Keratinocyte (primary cell): Measurements from ENCODE around the gene HP.

Source experiments
- CTCF ChIP-seq, 3 experiments: IDR thresholded peaks in 1 of 3; conservative IDR thresholded peaks in 1 of 3; optimal IDR thresholded peaks in 1 of 3; 2 replicates in 2 of 3; 3 replicates in 1 of 3; pipeline versions ENCODE3 to v1.5.1; 2011; ENCODE audit warnings: low read length in 3 of 3, mild to moderate bottlenecking in 3 of 3, moderate library complexity in 2 of 3, control low read depth in 1 of 3, inconsistent platforms in 1 of 3; ENCODE audit not compliant: insufficient read depth in 2 of 3; ENCODE audit errors: extremely low read depth in 1 of 3
- EZH2 ChIP-seq: IDR thresholded peaks from one replicate; pipeline ENCODE4 v1.6.1; 2012; ENCODE audit warnings: inconsistent platforms, mild to moderate bottlenecking, low read length, moderate library complexity

GRCh38 chr16:72013888-72014581 lies 40.3 kb upstream of the HP start:
- TF ChIP-seq CTCF (optimal IDR thresholded peaks at IDR 0.05 in 1 of 3, IDR thresholded peaks at IDR 0.05 in 1 of 3, conservative IDR thresholded peaks at IDR 0.05 in 1 of 3; ENCODE audit: extremely low read depth in 1 of 3, insufficient read depth in 2 of 3, low read length in 3 of 3): no peak
- no peak for TF ChIP-seq EZH2
